Breast epithelium (tissue), 3 donors: ENCODE results near the gene CDK2.

Experiments
- CTCF ChIP-seq, 3 donors: fragments of 450-650 bp; IDR thresholded peaks; one replicate each; pipeline ENCODE4 v1.5.1; 2016 to 2017; ENCODE audit warnings: antibody characterized with exemption in 3 of 3, mild to moderate bottlenecking in 3 of 3, moderate library complexity in 3 of 3
- POLR2A ChIP-seq: fragments of 450-650 bp; IDR thresholded peaks from one replicate; pipeline ENCODE4 v1.6.1; 2016; ENCODE audit warnings: antibody characterized with exemption, mild to moderate bottlenecking, moderate library complexity
- POLR2AphosphoS5 ChIP-seq, 3 donors: sonication (generic); formaldehyde crosslinking; IDR thresholded peaks; one replicate each; pipeline ENCODE4 v1.6.1; 2017; ENCODE audit warnings: antibody characterized with exemption in 3 of 3

- TF ChIP-seq CTCF (IDR thresholded peaks at IDR 0.05) (peak in 1 of 3 donors; percentile 10), POLR2A (peak; percentile 94), POLR2AphosphoS5 (IDR thresholded peaks at IDR 0.05) (peak; percentile 90 to 99 (median 91))
Observed at GRCh38 chr12:55973599-55974307, 7.1 kb downstream of the CDK2 start, which contains the start of gene RAB5B.
